K562 (cell line): ENCODE data around the gene SEPTIN1. TPM values are rescaled to one million over a fixed set of nuclear protein-coding genes. Genes with fewer than 3 reads are reported as not detected.
A peak's percentile ranks its signal among the peaks of the same experiment; 100 is the strongest.

Source experiments
- ATAC-seq: fragments of 200-7000 bp; cut with Tn5 transposase; 3 replicates; pipeline ENCODE4 v1.9.1; 2020; ENCODE audit warnings: moderate library complexity
- BruUV-seq: library from RNA; stranded (reverse); fragments of 400-500 nt; replicated peaks from 2 replicates; lab custom pipeline; 2021; lab: Mats Ljungman, UMichigan
- CTCF ChIA-PET: fragments of 300-600 bp; formaldehyde crosslinking; extraction: SDS; loops from one replicate; lab custom pipeline; 2021; ENCODE audit warnings: low intra/inter-chr PET ratio; lab: Yijun Ruan, JAX
- POLR2A ChIA-PET: fragments of 300-600, 350-650 bp; sonication (Branson Sonifier 250); formaldehyde crosslinking; extraction: SDS; loops from one replicate; lab custom pipeline; 2021; ENCODE audit warnings: antibody characterized with exemption, inconsistent platforms; lab: Yijun Ruan, JAX
- DNase-seq, 4 experiments: peaks; one replicate each; pipeline versions ENCODE4 v3.0.0 to v3.0.0-alpha.2; 2011 to 2018; ENCODE audit warnings: low spot score in 3 of 4, mixed read lengths in 3 of 4; ENCODE audit errors: extremely low read depth in 1 of 4
- FAIRE-seq: peaks from 2 replicates; lab custom pipeline; 2011; peaks lifted over from hg19 to GRCh38; lab: Jason Lieb, UNC
- H2AFZ ChIP-seq: 2 replicates; pipeline ENCODE4 v1.6.0; 2011; ENCODE audit warnings: low read depth, low read length, control low read depth, inconsistent platforms
- H3K27ac ChIP-seq: fragments of 200-600 bp; 3 replicates; pipeline ENCODE4 v1.8.0; 2011; ENCODE audit warnings: low read depth, mild to moderate bottlenecking, control low read depth, inconsistent platforms, low read length, moderate library complexity, mixed read lengths; ENCODE audit errors: extremely low read depth
- H3K27me3 ChIP-seq, 2 experiments: fragments of 300-600 bp in 1 of 2; 2 replicates in 1 of 2; 3 replicates in 1 of 2; pipeline versions ENCODE4 v1.6.0 to v1.8.0; 2011; ENCODE audit warnings: inconsistent platforms in 2 of 2, low read length in 2 of 2, mild to moderate bottlenecking in 1 of 2, mixed read lengths in 1 of 2, moderate library complexity in 1 of 2; ENCODE audit not compliant: control insufficient read depth in 2 of 2, insufficient read depth in 2 of 2
- H3K36me3 ChIP-seq: fragments of 300-600 bp; 3 replicates; pipeline ENCODE4 v1.8.0; 2011; ENCODE audit warnings: mild to moderate bottlenecking, low read length, inconsistent platforms; ENCODE audit not compliant: control insufficient read depth, insufficient read depth
- H3K4me1 ChIP-seq, 2 experiments: fragments of 200-600 bp in 1 of 2; replicated peaks in 1 of 2; 2 replicates in 1 of 2; 3 replicates in 1 of 2; pipeline versions ENCODE4 v1.5.1 to v1.8.0; 2011; ENCODE audit warnings: inconsistent platforms in 2 of 2, low read length in 2 of 2, mild to moderate bottlenecking in 1 of 2, mixed read lengths in 1 of 2, moderate library complexity in 1 of 2; ENCODE audit not compliant: control insufficient read depth in 2 of 2, insufficient read depth in 2 of 2
- H3K4me2 ChIP-seq: 2 replicates; pipeline ENCODE4 v1.6.1; 2011; ENCODE audit warnings: low read length, control low read depth, inconsistent platforms, mixed read lengths; ENCODE audit not compliant: insufficient read depth
- H3K4me3 ChIP-seq: fragments of 200-600 bp; sonication (generic), shearing (Covaris generic); 2 replicates; pipeline ENCODE4 v1.5.1; 2016; ENCODE audit warnings: control low read depth, inconsistent platforms
- H3K79me2 ChIP-seq: fragments of 200-600 bp; 3 replicates; pipeline ENCODE4 v1.8.0; 2011; ENCODE audit warnings: low read length, inconsistent platforms; ENCODE audit not compliant: control insufficient read depth, insufficient read depth
- H3K9ac ChIP-seq, 2 experiments: 2 replicates each; pipeline versions ENCODE4 v1.6.0 to v1.6.1; 2011; ENCODE audit warnings: low read depth in 2 of 2, low read length in 2 of 2, control low read depth in 1 of 2, inconsistent platforms in 1 of 2, mild to moderate bottlenecking in 1 of 2, mixed read lengths in 1 of 2; ENCODE audit not compliant: insufficient read depth in 1 of 2
- H3K9me1 ChIP-seq: one replicate; pipeline ENCODE4 v1.6.0; 2011; ENCODE audit warnings: inconsistent platforms, mild to moderate bottlenecking, low read length, moderate library complexity; ENCODE audit not compliant: control insufficient read depth, insufficient read depth
- H3K9me3 ChIP-seq: replicated peaks from 2 replicates; pipeline ENCODE4 v1.5.1; 2011; ENCODE audit warnings: low read depth, low read length, inconsistent platforms; ENCODE audit not compliant: control insufficient read depth, insufficient read depth
- H4K20me1 ChIP-seq: replicated peaks from 2 replicates; pipeline ENCODE4 v1.6.1; 2011; ENCODE audit warnings: low read length, inconsistent platforms, mixed read lengths; ENCODE audit not compliant: control insufficient read depth, insufficient read depth
- ASH1L ChIP-seq: fragments of 450-650 bp; IDR thresholded peaks from 2 replicates; pipeline ENCODE4 v1.6.1; 2018; ENCODE audit warnings: borderline replicate concordance, mild to moderate bottlenecking, low read depth; ENCODE audit not compliant: partially characterized antibody
- BRD9 ChIP-seq: fragments of 450-650 bp; IDR thresholded peaks from 2 replicates; pipeline ENCODE4 v1.6.1; 2018; ENCODE audit warnings: low read depth; ENCODE audit not compliant: partially characterized antibody
- ELF2 ChIP-seq: fragments of 250-450 bp; sonication (Bioruptor Pico); IDR thresholded peaks from 2 replicates; pipeline ENCODE4 v1.5.0; 2021; ENCODE audit warnings: mild to moderate bottlenecking
- EP400 ChIP-seq: fragments of 450-650 bp; IDR thresholded peaks from 2 replicates; pipeline ENCODE4 v1.6.1; 2017; ENCODE audit warnings: antibody characterized with exemption, mild to moderate bottlenecking, moderate library complexity
- NR1H2 ChIP-seq: sonication (generic); formaldehyde crosslinking; IDR thresholded peaks from 2 replicates; pipeline ENCODE4 v1.4.0; 2020; ENCODE audit warnings: mild to moderate bottlenecking, missing genetic modification reagents
- POLR2A ChIP-seq: fragments of 450-650 bp; conservative IDR thresholded peaks from 2 replicates; pipeline ENCODE4 v1.6.1; 2016
- SUPT5H ChIP-seq: fragments of 450-650 bp; IDR thresholded peaks from 2 replicates; pipeline ENCODE4 v1.6.1; 2016
- THRAP3 ChIP-seq: fragments of 450-650 bp; IDR thresholded peaks from 2 replicates; pipeline ENCODE4 v1.6.1; 2016; ENCODE audit warnings: mild to moderate bottlenecking, inconsistent platforms, borderline replicate concordance
- ZNF639 ChIP-seq, 2 experiments: fragments of 200-800 bp in 1 of 2; sonication (Bioruptor generic) in 1 of 2; sonication (generic) in 1 of 2; formaldehyde crosslinking in 1 of 2; IDR thresholded peaks in 1 of 2; conservative IDR thresholded peaks in 1 of 2; 2 replicates each; pipeline versions ENCODE4 v1.5.0 to v1.6.1; 2016 to 2020; ENCODE audit warnings: missing compliant biosample characterization in 1 of 2, missing genetic modification characterization in 1 of 2, missing genetic modification reagents in 1 of 2
- WGBS: fragments of 100-300 bp; shearing (Covaris generic); methylation state at CpG from one replicate; pipeline ENCODE4 v1.1.6; 2016; ENCODE audit warnings: low coverage, mixed read lengths; ENCODE audit not compliant: insufficient coverage; ENCODE audit errors: missing lambda C conversion rate; 5-methylcytosine and 5-hydroxymethylcytosine counted together
- in situ Hi-C: fragments of 300-500 bp; cut with MboI; formaldehyde crosslinking; loops from 4 replicates; pipeline ENCODE4 v1.15.0; 2018; ENCODE audit warnings: inconsistent platforms, mixed read lengths
- intact Hi-C: fragments of 100-400 bp; cut with micrococcal nuclease; formaldehyde crosslinking; loops from 2 replicates; pipeline ENCODE4 v1.14.2; 2022
- polyA plus RNA-seq, 8 experiments: library from polyadenylated mRNA; depleted of rRNA in 4 of 8; stranded (reverse) in 5 of 8; unstranded in 3 of 8; fragments of >200 nt; fragmentation: Nextera tagmentation in 2 of 8; fragmentation: Illumina TruSeq in 1 of 8; extraction: Ambion mirVana in 2 of 8; extraction: Trizol in 1 of 8; gene quantifications; 2 replicates each; pipeline versions ENCODE4 v1.2.1 to v1.2.3, GENCODE V29; 2011 to 2014; ENCODE audit warnings: inconsistent platforms in 1 of 8, missing spikeins in 1 of 8
- total RNA-seq, 7 experiments: library from RNA; depleted of rRNA in 6 of 7; stranded (reverse); fragments of >200 nt in 6 of 7; fragmentation: Illumina TruSeq in 2 of 7; extraction: Trizol in 2 of 7; gene quantifications; 2 replicates each; pipeline versions ENCODE4 v1.2.1 to v1.2.3, GENCODE V29; 2011 to 2021; ENCODE audit warnings: low replicate concordance in 1 of 7

Gene SEPTIN1
- total and polyA plus RNA-seq, 9 of the 15 experiments (the other 6 are each of a cell fraction or from before 2014, with no cell fraction given): 0.23 to 5.6 (median 1.7) TPM; not detected in 1

- Histone ChIP-seq H3K27me3 (no peaks in the 10 kb centered on the region), H3K4me3 (peak overlapping the region; percentile 55), H3K9me1 (no peaks in the 10 kb centered on the region), H2AFZ (peak overlapping the region; percentile 68), H4K20me1 (no peaks in the 10 kb centered on the region), H3K36me3 (peaks cover 7% of the 10 kb centered on the region; the same call in 1 of the 3 replicates), H3K27ac (peak overlapping the region; percentile 92), H3K79me2 (peaks cover 16% of the 10 kb centered on the region), H3K4me1 (peaks cover 43 to 65% of the 10 kb centered on the region in 2 experiments), H3K9ac (peak overlapping the region; percentile 81 to 88), H3K9me3 (no peaks in the 10 kb centered on the region), H3K4me2 (peak overlapping the region; percentile 81)
- ATAC-seq (no peak), DNase-seq (peak in 3 of 4 experiments; percentile 81 to 85 (median 84)), FAIRE-seq (no peak)
- in situ Hi-C loops: no loop called here
- intact Hi-C loops: loop anchor here (10.0 kb wide), 1 partner anchor 312 kb away; the partner anchor contains the start of gene ALDOA
- WGBS: 36% methylated on average over 18 of the region's 29 CpGs
- no TSS peak for BruUV-seq
- ChIA-PET POLR2A (interaction anchor here (0.6 to 2.3 kb wide), 4 partner anchors 12 to 519 kb away, joined by 3 to 6 read pairs (median 4); partner anchors contain the start of gene CTF1), CTCF (no interaction called here)
- TF ChIP-seq ELF2 (CRISPR knock-in tag): 0 out of 2 replicates have a peak, but pooled peaks have one; percentile 7
- TF ChIP-seq POLR2A: peak; percentile 76
- 0 out of 2 replicates have a peak, but pooled peaks have one; percentile 3 for TF ChIP-seq THRAP3
- no peak for TF ChIP-seq ASH1L
- no peak; a peak in 1 of 4 replicates for TF ChIP-seq ZNF639 (CRISPR knock-in tag; conservative IDR thresholded peaks at IDR 0.05 in 1 of 2, IDR thresholded peaks at IDR 0.05 in 1 of 2)
- TF ChIP-seq EP400: peak; percentile 16; the same call in 1 of the 2 replicates
- TF ChIP-seq BRD9: peak; percentile 30
- TF ChIP-seq SUPT5H: 0 out of 2 replicates have a peak, but pooled peaks have one; percentile 61
- TF ChIP-seq NR1H2 (CRISPR knock-in tag): 0 out of 2 replicates have a peak, but pooled peaks have one; percentile 25
These were observed 5.1 kb downstream of the SEPTIN1 start for GRCh38 chr16:30377050-30377811.
